Stimulated activated naive CD8-positive, alpha-beta T cell treated with anti-CD3 and anti-CD28 coated beads, Interleukin-15, Interleukin-2, amounts not matched to agents 100 ng/mL and 50 ng/mL, for 24 hours (primary cell): ENCODE measurements around the gene ADORA2A.
A peak's percentile ranks its signal among the peaks of the same experiment; 100 is the strongest.

Experiments
- H3K27ac Mint-ChIP-seq: one replicate; pipeline ENCODE4 v1.8.0; 2021; ENCODE audit warnings: mild to moderate bottlenecking, mixed read lengths
- H3K27me3 Mint-ChIP-seq: one replicate; pipeline ENCODE4 v1.8.0; 2021; ENCODE audit warnings: mixed read lengths
- H3K36me3 Mint-ChIP-seq: one replicate; pipeline ENCODE4 v1.8.0; 2021; ENCODE audit warnings: low read depth, mixed read lengths
- H3K4me1 Mint-ChIP-seq: one replicate; pipeline ENCODE4 v1.8.0; 2021; ENCODE audit warnings: low read depth, mixed read lengths
- H3K4me3 Mint-ChIP-seq: one replicate; pipeline ENCODE4 v1.8.0; 2021; ENCODE audit warnings: mild to moderate bottlenecking, mixed read lengths
- H3K9me3 Mint-ChIP-seq: one replicate; pipeline ENCODE4 v1.8.0; 2021; ENCODE audit warnings: mixed read lengths

ADORA2A gene

DNA sequence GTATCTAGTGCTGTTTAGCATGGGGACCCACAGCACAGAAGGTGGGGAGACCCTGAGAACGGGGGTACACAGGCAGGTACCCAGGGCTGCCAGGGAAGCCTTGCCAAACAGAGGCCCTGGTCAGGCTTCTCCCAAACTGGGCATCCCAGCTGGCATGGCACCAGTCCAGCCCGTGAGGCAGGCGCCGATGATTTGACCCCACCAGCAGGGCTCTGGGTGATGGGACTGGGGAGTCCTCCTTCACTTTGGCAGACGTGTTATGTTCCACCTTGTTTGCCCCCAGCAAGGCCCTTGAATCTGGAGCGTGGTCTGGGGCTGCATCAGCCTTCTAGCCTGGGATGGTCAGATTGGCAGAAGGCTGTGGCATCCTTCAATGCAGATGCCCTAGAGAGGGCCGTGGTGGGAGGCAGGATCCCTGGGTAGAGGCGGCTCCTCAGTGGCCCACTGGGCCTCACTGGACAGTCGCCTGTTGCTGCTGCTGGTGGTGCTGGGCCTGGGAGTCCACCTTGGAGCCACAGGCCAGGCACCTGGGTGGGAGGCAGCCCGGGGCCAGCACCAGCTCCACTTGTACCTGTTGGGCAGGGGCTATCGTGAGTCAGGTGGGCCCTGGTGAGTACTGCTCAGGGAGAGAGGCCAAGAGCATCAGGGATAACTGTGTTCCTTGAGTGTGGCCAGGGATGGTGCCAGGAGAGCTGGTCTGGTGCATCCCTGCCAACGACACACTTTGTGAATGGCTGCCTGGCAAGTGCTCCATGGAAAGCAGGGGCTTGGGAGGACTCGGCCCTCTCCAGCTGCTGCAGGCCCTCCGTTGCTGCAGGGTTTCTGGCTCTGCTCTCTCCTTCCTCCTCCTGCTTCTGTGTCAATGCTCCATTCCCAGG lies 3.3 kb downstream of the ADORA2A start:
- peak overlapping the region; percentile 89 for H3K4me3 Mint-ChIP-seq
- no peaks in the 10 kb centered on the region for H3K27me3 Mint-ChIP-seq
- H3K27ac Mint-ChIP-seq: peak overlapping the region; percentile 95
- peaks cover 32% of the 10 kb centered on the region for H3K36me3 Mint-ChIP-seq
- no peaks in the 10 kb centered on the region for H3K9me3 Mint-ChIP-seq
- peaks cover 88% of the 10 kb centered on the region for H3K4me1 Mint-ChIP-seq

GRCh38 chr22:24431309-24432034 lies 4.1 kb downstream of the ADORA2A start:
- peak overlapping the region; percentile 95 for H3K27ac Mint-ChIP-seq
- H3K36me3 Mint-ChIP-seq: peaks cover 34% of the 10 kb centered on the region
- H3K27me3 Mint-ChIP-seq: no peaks in the 10 kb centered on the region
- peak overlapping the region; percentile 79 for H3K4me3 Mint-ChIP-seq
- peaks cover 88% of the 10 kb centered on the region for H3K4me1 Mint-ChIP-seq
- no peaks in the 10 kb centered on the region for H3K9me3 Mint-ChIP-seq

DNA sequence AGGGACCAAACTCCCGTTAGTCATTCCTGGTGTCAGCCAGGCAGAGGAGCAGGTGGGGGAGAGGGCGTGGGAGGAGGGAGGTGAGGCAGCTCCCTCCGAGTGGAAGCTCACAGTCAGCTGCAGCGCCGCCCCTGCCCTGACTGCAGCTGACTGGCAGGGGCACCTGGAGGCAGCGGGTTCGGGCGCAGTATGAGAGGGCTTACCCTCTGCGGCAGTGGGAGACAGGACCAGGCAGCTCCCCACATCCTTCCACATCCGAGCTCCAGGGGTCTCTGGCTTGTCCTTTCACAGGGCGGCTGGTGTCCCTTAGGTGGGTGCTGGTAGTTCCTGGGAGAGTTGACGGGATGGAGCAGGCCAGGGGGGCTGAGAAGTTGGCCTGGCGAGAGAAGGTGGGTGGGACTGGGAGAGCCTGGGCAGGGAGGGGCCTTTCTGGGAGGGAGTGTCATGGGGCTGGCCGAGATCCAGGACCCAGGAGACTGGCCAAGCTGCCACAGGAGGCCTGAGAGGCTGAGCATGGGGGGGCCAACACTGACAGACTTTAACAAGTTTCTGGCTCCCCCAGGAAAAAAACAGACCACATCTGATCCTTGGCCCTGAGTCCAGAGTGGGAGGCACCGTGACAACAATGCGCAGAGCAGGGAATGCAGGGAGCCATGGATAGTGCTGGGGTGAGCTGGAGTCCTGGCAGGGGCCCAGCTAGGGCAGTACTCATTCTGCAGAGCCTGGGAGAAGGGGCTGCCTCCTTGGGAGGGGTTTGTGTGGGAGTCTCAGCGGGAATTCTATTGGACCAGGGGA lies 4.9 kb downstream of the ADORA2A start:
- peak overlapping the region; percentile 79 for H3K4me3 Mint-ChIP-seq
- H3K27ac Mint-ChIP-seq: peak overlapping the region; percentile 95
- H3K4me1 Mint-ChIP-seq: peaks cover 88% of the 10 kb centered on the region
- H3K36me3 Mint-ChIP-seq: peaks cover 34% of the 10 kb centered on the region
- H3K9me3 Mint-ChIP-seq: no peaks in the 10 kb centered on the region
- no peaks in the 10 kb centered on the region for H3K27me3 Mint-ChIP-seq

DNA sequence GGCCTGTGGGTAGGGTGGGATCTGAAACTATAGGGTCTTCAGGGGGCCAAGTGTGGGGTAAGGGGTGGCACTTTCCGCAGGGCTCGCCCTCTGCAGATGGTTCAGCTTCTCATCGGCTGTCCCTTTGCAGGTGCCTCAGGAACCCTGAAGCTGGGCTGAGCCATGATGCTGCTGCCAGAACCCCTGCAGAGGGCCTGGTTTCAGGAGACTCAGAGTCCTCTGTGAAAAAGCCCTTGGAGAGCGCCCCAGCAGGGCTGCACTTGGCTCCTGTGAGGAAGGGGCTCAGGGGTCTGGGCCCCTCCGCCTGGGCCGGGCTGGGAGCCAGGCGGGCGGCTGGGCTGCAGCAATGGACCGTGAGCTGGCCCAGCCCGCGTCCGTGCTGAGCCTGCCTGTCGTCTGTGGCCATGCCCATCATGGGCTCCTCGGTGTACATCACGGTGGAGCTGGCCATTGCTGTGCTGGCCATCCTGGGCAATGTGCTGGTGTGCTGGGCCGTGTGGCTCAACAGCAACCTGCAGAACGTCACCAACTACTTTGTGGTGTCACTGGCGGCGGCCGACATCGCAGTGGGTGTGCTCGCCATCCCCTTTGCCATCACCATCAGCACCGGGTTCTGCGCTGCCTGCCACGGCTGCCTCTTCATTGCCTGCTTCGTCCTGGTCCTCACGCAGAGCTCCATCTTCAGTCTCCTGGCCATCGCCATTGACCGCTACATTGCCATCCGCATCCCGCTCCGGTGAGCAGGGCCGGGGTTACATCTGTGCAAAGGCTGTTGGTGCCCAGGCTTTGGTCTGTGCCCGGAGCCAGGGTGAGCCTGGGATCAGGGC lies 5.8 kb downstream of the ADORA2A start:
- peaks cover 42% of the 10 kb centered on the region for H3K36me3 Mint-ChIP-seq
- peak overlapping the region; percentile 82 for H3K4me3 Mint-ChIP-seq
- H3K27ac Mint-ChIP-seq: peak overlapping the region; percentile 100
- no peaks in the 10 kb centered on the region for H3K27me3 Mint-ChIP-seq
- no peaks in the 10 kb centered on the region for H3K9me3 Mint-ChIP-seq
- peaks cover 94% of the 10 kb centered on the region for H3K4me1 Mint-ChIP-seq

GRCh38 chr22:24433828-24434470 lies 6.5 kb downstream of the ADORA2A start:
- Mint-ChIP-seq H3K4me3 (peak overlapping the region; percentile 82), H3K9me3 (no peaks in the 10 kb centered on the region), H3K27me3 (no peaks in the 10 kb centered on the region), H3K4me1 (peaks cover 99% of the 10 kb centered on the region), H3K36me3 (peaks cover 42% of the 10 kb centered on the region), H3K27ac (peak overlapping the region; percentile 100)

DNA sequence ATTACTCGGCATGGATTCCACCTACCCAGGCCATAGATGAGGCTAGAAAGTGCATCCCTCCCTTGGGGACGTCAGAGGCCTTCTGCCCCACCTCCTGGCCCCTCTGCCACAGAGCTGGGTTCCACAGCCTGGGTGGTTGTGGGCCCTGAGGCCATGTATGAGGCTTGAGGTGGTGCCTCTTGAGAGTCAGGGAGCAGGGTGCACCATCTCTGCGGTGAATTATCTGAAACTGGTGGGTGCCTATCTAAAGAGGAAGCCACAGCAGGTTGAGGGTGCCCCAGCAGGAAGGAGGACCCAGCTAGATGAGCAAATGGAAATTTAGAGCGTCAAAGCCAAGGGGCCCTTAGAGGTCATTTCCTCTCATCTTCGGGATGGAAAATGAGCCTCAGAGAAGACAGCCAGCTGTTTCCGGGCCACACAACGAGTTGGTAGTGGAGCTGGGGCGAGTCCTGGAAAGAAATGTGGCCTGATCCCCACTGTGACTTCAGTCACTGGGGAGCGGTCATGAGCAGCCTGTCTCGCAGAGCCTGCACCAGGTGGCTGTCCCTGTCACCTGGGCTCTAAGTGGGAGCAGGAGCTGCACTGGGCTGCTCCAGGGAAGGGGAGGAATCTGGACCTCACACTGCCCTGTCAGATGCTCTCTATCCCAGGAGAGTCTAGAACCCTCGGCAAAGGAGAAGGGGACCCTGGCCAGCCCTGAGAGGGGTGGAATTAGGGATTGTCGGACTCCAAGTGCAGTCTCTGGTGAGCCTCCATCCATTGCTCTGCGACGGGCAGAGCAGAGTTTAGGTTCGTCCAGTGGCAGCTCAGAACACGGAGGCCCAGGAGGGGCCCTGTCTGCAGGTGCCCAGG lies 7.3 kb downstream of the ADORA2A start:
- Mint-ChIP-seq H3K27me3 (no peaks in the 10 kb centered on the region), H3K36me3 (peaks cover 49% of the 10 kb centered on the region), H3K4me1 (peaks cover 99% of the 10 kb centered on the region), H3K4me3 (peak overlapping the region; percentile 82), H3K9me3 (no peaks in the 10 kb centered on the region), H3K27ac (peak overlapping the region; percentile 100)

GRCh38 chr22:24435323-24435645 lies 7.9 kb downstream of the ADORA2A start:
- Mint-ChIP-seq H3K27me3 (no peaks in the 10 kb centered on the region), H3K27ac (peak overlapping the region; percentile 100), H3K9me3 (no peaks in the 10 kb centered on the region), H3K4me1 (peaks cover 98% of the 10 kb centered on the region), H3K4me3 (peak overlapping the region; percentile 82), H3K36me3 (peaks cover 52% of the 10 kb centered on the region)

- peaks cover 58% of the 10 kb centered on the region for H3K36me3 Mint-ChIP-seq
- H3K27ac Mint-ChIP-seq: peak overlapping the region; percentile 100
Observed at GRCh38 chr22:24435861-24436371, 8.5 kb downstream of the ADORA2A start.

GRCh38 chr22:24436553-24436952 lies 9.2 kb downstream of the ADORA2A start:
- Mint-ChIP-seq H3K4me1 (peaks cover 98% of the 10 kb centered on the region), H3K27ac (peak overlapping the region; percentile 100), H3K36me3 (peaks cover 60% of the 10 kb centered on the region), H3K9me3 (no peaks in the 10 kb centered on the region), H3K27me3 (no peaks in the 10 kb centered on the region), H3K4me3 (peak overlapping the region; percentile 52)

More at GRCh38 chr22:24435861-24436371, 8.5 kb downstream of the ADORA2A start:
- Mint-ChIP-seq H3K9me3 (no peaks in the 10 kb centered on the region), H3K4me1 (peaks cover 98% of the 10 kb centered on the region), H3K27me3 (no peaks in the 10 kb centered on the region), H3K4me3 (peak overlapping the region; percentile 82)

DNA sequence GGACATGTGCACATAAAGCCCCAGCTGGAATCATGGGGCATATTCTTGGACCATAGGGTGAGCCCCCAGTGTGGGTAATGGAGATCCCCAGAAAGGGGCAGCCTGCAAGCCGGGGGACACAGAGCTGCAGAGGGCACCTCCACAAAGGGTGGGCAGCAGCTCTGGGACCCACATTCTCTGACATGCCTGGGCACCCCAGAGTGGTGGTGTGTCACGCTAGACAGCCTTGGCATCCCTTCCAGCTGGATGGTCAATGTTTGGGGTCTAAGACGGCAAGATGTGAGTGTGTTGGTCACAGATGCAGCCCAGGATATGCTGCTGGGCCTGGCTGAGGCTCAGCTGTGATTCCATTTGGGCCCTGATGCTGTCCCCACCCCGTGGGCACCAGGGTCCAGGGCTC lies 9.7 kb downstream of the ADORA2A start:
- no peaks in the 10 kb centered on the region for H3K27me3 Mint-ChIP-seq
- H3K4me3 Mint-ChIP-seq: peak overlapping the region; percentile 30
- H3K9me3 Mint-ChIP-seq: no peaks in the 10 kb centered on the region
- peak overlapping the region; percentile 100 for H3K27ac Mint-ChIP-seq
- peaks cover 98% of the 10 kb centered on the region for H3K4me1 Mint-ChIP-seq
- H3K36me3 Mint-ChIP-seq: peaks cover 58% of the 10 kb centered on the region

DNA sequence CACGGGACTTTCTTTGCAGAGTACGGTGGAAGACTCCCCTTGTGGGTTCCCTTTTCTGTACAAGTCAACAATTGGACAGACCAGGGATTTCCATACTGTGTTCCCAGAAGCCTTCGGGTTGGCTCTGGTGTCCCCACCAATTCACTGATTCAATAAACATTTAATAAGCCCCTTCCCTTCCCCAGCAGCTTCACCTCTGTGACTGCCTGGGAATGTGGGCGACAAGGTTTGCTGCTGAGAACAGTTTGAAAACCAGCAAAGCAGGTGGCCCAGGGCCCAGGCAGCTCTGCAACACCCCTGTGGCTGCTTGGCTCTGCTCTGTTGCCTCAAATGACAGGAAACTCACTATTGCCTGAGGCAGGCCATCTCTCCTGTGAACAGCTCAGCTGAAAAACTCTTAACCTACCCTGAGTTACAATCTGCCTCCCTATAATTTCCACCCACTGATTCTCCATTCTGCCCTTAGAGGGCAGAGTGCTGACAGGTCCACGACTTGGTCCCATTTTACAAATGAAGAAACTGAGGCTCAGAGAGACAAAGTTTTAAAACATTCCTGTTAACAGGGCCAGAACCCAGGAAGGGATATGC lies 10.4 kb downstream of the ADORA2A start:
- H3K4me3 Mint-ChIP-seq: peak overlapping the region; percentile 30
- H3K36me3 Mint-ChIP-seq: peaks cover 66% of the 10 kb centered on the region
- peaks cover 98% of the 10 kb centered on the region for H3K4me1 Mint-ChIP-seq
- H3K27me3 Mint-ChIP-seq: no peaks in the 10 kb centered on the region
- H3K27ac Mint-ChIP-seq: peak overlapping the region; percentile 100
- H3K9me3 Mint-ChIP-seq: no peaks in the 10 kb centered on the region

GRCh38 chr22:24440270-24440717 lies 12.9 kb downstream of the ADORA2A start:
- Mint-ChIP-seq H3K9me3 (no peaks in the 10 kb centered on the region), H3K27me3 (no peaks in the 10 kb centered on the region), H3K4me3 (no peak overlapping the region), H3K36me3 (peaks cover 63% of the 10 kb centered on the region), H3K27ac (peak overlapping the region; percentile 67), H3K4me1 (peaks cover 93% of the 10 kb centered on the region)
